ENCODE data around the gene RBPJL.
A peak's percentile ranks its signal among the peaks of the same experiment; 100 is the strongest.

The RBPJL gene

DNA sequence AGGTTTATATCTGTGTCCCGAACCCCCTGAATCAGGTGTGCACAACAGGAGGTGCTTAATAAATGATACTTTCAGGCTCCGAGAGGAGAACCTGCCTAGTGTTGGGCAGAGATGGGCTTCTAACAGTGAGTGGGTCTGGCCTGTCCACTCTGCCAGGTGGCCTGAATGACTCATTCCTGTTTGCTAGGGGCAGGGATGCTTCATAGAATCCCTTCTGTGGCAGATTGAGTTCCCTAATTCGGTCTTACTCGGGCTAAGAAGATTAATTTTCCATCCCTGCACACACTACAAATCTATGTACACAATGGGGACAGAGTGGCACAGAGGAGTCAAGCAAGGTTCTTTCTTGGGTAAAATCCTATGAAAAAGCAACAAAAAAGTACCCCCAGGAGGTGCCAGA is 21.8 kb downstream of the RBPJL start:
- Histone ChIP-seq H3K27me3 (ENCODE audit: control insufficient read depth in 5 of 5, insufficient read depth in 4 of 5, low read length in 5 of 5) (no peaks in the 10 kb centered on the region), H3K27ac (ENCODE audit: low read depth, low read length) (no peak overlapping the region), H3K9ac (ENCODE audit: low read length in 5 of 5) (peak overlapping the region in 1 of 5 donors; percentile 19), H3K4me1 (ENCODE audit: control insufficient read depth in 5 of 5, insufficient read depth in 5 of 5, low read length in 5 of 5) (no peaks in the 10 kb centered on the region), H3K4me3 (ENCODE audit: low read depth in 1 of 5, low read length in 5 of 5) (no peak overlapping the region), H3K36me3 (ENCODE audit: control insufficient read depth in 5 of 5, insufficient read depth in 5 of 5, low read length in 5 of 5) (peaks cover 9 to 75% (median 60%) of the 10 kb centered on the region in 5 donors), H3K9me3 (ENCODE audit: control insufficient read depth in 5 of 5, low read length in 5 of 5) (no peaks in the 10 kb centered on the region)

DNA sequence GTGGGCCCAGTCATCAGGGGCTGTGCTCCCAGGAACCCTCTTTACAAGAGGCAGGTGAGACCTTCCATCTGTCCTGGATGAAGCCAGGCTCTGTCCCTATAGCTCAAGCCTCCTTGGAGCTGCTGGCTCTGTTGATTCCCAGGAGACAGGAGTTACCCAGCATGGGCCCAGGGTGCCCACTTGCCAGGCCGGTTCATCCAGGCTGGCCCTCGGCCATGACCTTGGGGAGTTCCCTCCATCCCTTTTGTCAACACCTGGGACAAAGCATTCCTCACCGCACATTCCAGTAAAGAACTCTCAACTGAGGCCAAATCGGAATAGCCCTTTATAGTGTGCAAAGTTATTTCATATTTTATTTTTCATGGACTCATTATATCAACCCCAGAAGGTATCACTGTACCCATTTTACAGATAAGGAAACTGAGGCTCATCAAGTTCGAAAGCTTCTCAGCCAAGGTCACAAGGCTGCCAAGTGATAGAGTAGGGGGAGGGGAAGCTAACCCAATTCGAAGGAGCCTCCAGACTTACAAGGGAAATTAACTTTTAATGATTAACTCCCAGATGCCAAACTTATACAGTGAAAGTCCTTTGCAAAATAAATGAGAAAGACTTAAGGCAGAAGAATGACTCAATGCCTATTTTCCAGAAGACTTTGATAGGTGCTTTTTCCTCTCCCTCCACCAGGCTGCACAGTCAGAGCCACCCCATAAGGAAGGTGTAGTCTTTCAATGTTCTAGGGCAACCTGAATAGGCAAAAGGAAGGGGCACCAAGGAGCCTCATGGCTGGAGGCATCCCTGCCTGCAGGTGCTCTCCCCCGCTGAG is 23.1 kb downstream of the RBPJL start:
- no peaks in the 10 kb centered on the region for H3K27me3 ChIP-seq (ENCODE audit: control insufficient read depth in 5 of 5, insufficient read depth in 4 of 5, low read length in 5 of 5)
- H3K36me3 ChIP-seq (ENCODE audit: control insufficient read depth in 5 of 5, insufficient read depth in 5 of 5, low read length in 5 of 5): peaks cover 9 to 72% (median 58%) of the 10 kb centered on the region in 5 donors
- no peaks in the 10 kb centered on the region for H3K9me3 ChIP-seq (ENCODE audit: control insufficient read depth in 5 of 5, low read length in 5 of 5)
- no peaks in the 10 kb centered on the region for H3K4me1 ChIP-seq (ENCODE audit: control insufficient read depth in 5 of 5, insufficient read depth in 5 of 5, low read length in 5 of 5)
- no peak overlapping the region for H3K4me3 ChIP-seq (ENCODE audit: low read depth in 1 of 5, low read length in 5 of 5)
- no peak overlapping the region for H3K9ac ChIP-seq (ENCODE audit: low read length in 5 of 5)
- no peak overlapping the region for H3K27ac ChIP-seq (ENCODE audit: low read depth, low read length)

DNA sequence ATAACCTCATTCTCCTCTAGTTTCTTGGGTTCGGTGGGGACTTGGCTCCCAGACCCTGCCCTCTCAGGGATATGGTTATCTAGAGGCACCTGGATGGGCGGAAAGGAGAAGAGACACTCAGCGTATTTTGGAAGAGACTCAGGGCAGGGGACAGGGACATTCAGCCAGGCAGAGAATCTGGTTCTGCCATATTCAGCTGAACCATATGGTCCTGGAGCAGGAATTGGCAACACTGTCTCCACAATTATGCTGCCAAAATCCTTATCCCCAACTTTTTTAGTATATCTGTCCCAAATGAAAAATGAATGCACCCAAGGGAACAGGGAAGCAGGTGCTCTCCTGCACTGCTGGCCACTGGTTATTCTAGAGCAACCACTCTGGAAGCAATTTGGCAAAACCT is 23.8 kb downstream of the RBPJL start:
- Histone ChIP-seq H3K36me3 (ENCODE audit: control insufficient read depth in 5 of 5, insufficient read depth in 5 of 5, low read length in 5 of 5) (peaks cover 9 to 71% (median 58%) of the 10 kb centered on the region in 5 donors), H3K9me3 (ENCODE audit: control insufficient read depth in 5 of 5, low read length in 5 of 5) (no peaks in the 10 kb centered on the region), H3K9ac (ENCODE audit: low read length in 5 of 5) (no peak overlapping the region), H3K27ac (ENCODE audit: low read depth, low read length) (no peak overlapping the region), H3K27me3 (ENCODE audit: control insufficient read depth in 5 of 5, insufficient read depth in 4 of 5, low read length in 5 of 5) (no peaks in the 10 kb centered on the region), H3K4me1 (ENCODE audit: control insufficient read depth in 5 of 5, insufficient read depth in 5 of 5, low read length in 5 of 5) (no peaks in the 10 kb centered on the region), H3K4me3 (ENCODE audit: low read depth in 1 of 5, low read length in 5 of 5) (no peak overlapping the region)

DNA sequence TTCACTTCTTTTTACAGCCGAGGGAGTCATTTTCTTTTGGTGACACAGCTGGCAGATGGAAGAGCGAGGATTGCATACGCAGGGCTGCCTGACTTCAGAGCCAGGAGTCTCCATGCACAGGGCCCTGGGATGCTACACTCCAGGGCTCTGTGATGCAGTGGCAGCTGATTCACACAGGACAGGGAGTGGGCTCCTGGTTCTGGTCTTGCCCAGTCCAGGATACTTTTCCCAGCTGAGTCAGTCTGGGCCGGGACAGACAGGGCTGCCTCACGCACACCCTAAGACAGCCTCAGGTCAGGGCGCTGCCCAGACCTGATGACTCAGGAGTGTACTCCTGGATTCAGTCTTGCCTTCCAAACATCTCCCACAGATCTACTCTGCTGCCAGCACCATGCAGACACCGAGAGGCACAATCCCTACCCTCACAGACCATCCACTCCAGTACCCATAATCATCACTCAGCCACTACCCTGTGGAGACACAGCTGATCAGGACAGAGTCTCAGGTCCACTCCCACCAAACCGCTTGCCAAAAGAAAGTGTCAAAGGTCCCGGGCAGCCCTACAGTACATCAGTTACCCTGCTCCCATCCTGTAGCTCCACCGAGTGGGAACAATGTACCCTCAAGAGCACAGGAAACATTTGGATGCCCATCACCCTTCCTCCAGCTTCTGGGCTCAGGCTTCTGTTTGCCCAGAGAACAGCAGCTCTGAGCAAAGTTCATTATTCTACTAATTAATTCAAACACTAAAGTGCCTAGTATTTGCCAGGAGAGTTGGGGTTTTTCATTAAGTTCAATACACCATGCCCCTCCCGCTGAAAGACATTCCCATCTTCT is 30.1 kb downstream of the RBPJL start:
- peak overlapping the region in 2 of 5 donors; percentile 0 to 63 for H3K9ac ChIP-seq (ENCODE audit: low read length in 5 of 5)
- H3K27ac ChIP-seq (ENCODE audit: low read depth, low read length): peak overlapping the region; percentile 69
- H3K27me3 ChIP-seq (ENCODE audit: control insufficient read depth in 5 of 5, insufficient read depth in 4 of 5, low read length in 5 of 5): no peaks in the 10 kb centered on the region
- H3K9me3 ChIP-seq (ENCODE audit: control insufficient read depth in 5 of 5, low read length in 5 of 5): no peaks in the 10 kb centered on the region
- H3K36me3 ChIP-seq (ENCODE audit: control insufficient read depth in 5 of 5, insufficient read depth in 5 of 5, low read length in 5 of 5): peaks cover under 1 to 32% (median 14%) of the 10 kb centered on the region in 5 donors
- peaks cover 4 to 48% (median 35%) of the 10 kb centered on the region in 5 donors for H3K4me1 ChIP-seq (ENCODE audit: control insufficient read depth in 5 of 5, insufficient read depth in 5 of 5, low read length in 5 of 5)
- no peak overlapping the region for H3K4me3 ChIP-seq (ENCODE audit: low read depth in 1 of 5, low read length in 5 of 5)

DNA sequence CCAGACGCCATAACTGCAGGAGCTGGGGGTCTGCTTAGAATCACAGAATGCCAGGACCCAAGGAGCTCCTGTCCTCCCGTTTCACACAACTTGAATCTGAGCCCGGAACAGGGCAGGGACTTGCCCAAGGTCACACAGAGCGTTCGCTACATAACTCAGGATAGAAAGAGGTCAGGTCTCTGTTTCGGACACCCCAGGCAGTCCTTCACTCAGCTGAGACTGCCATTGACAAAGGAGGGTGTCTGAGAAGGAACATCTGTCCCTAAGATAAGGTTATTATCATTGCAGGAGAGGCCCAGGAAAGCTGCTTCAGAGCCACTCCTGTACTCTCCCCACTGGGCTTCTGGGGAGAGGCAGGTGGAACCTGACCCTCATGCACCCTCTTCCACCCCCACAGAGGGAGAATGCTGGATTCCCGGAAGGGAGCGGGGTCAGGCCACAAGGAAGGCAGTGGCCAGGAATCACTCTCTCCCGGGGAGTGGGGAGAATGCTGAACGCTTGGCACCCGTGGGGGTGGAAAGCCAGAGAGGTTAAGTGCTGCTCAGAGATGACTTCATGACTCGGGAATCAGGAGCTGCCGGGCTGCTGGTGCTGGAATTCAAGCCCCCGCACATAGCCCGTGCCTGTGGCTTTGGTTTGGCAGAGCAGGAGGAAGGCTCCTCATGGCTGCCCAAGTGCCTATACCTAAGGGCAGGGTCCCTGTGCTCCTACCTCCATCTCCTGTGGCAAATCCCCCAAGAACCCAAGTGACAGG is 30.9 kb downstream of the RBPJL start:
- H3K4me3 ChIP-seq (ENCODE audit: low read depth in 1 of 5, low read length in 5 of 5): peak overlapping the region in 1 of 5 donors; percentile 43
- H3K27ac ChIP-seq (ENCODE audit: low read depth, low read length): peak overlapping the region; percentile 69
- no peaks in the 10 kb centered on the region for H3K27me3 ChIP-seq (ENCODE audit: control insufficient read depth in 5 of 5, insufficient read depth in 4 of 5, low read length in 5 of 5)
- H3K36me3 ChIP-seq (ENCODE audit: control insufficient read depth in 5 of 5, insufficient read depth in 5 of 5, low read length in 5 of 5): peaks cover 0 to 28% (median 12%) of the 10 kb centered on the region in 5 donors
- no peaks in the 10 kb centered on the region for H3K9me3 ChIP-seq (ENCODE audit: control insufficient read depth in 5 of 5, low read length in 5 of 5)
- peak overlapping the region in 3 of 5 donors; percentile 0 to 68 (median 41) for H3K9ac ChIP-seq (ENCODE audit: low read length in 5 of 5)
- H3K4me1 ChIP-seq (ENCODE audit: control insufficient read depth in 5 of 5, insufficient read depth in 5 of 5, low read length in 5 of 5): peaks cover 8 to 56% (median 43%) of the 10 kb centered on the region in 5 donors

DNA sequence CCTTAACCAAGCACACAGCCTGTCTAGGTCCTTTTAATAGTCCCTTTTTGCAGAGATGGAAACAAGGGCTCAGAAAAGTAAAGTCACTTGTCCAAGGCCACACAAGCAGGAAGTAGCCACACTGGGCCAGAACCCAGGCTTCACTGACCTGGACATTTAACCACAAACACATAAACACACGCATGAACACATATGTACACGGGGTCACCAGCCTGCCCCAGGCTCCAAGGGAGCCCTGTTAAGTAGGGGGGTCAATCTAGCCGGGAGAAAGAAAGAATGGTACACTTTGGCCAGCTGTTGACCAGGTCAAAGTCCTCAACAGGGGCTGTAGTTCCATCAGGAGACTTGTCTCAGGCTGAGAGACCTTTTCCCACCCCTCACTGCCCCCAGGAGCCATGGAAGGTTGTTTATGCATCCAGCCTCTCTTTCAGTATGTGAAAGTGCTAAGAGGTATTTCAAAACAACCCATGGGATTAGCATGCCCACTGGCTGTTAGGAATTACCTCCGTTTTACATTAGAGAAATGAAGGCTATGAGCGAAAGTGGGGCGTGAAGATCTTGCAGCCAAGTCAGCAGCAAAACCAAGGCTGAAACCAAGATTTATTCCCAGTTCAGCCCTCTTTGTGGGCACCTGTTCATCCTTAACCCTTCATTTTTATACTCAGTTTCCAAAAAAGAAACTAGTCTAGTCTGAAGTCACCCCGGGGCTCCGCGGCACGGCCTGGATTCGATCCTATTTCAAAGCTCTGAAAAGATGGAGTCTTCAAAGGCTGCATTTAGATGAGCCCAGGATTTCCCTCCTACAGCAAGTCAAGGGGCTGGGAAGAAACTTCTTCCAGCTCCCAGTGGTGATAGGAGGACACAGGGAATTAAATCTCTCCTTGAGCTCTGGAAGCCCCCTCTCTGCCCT is 31.7 kb downstream of the RBPJL start:
- Histone ChIP-seq H3K27me3 (ENCODE audit: control insufficient read depth in 5 of 5, insufficient read depth in 4 of 5, low read length in 5 of 5) (no peaks in the 10 kb centered on the region), H3K4me3 (ENCODE audit: low read depth in 1 of 5, low read length in 5 of 5) (peak overlapping the region in 1 of 5 donors; percentile 43), H3K9ac (ENCODE audit: low read length in 5 of 5) (peak overlapping the region in 2 of 5 donors; percentile 41 to 68), H3K4me1 (ENCODE audit: control insufficient read depth in 5 of 5, insufficient read depth in 5 of 5, low read length in 5 of 5) (peaks cover 13 to 64% (median 51%) of the 10 kb centered on the region in 5 donors), H3K27ac (ENCODE audit: low read depth, low read length) (peak overlapping the region; percentile 69), H3K9me3 (ENCODE audit: control insufficient read depth in 5 of 5, low read length in 5 of 5) (no peaks in the 10 kb centered on the region), H3K36me3 (ENCODE audit: control insufficient read depth in 5 of 5, insufficient read depth in 5 of 5, low read length in 5 of 5) (peaks cover 0 to 23% (median 6%) of the 10 kb centered on the region in 5 donors)

DNA sequence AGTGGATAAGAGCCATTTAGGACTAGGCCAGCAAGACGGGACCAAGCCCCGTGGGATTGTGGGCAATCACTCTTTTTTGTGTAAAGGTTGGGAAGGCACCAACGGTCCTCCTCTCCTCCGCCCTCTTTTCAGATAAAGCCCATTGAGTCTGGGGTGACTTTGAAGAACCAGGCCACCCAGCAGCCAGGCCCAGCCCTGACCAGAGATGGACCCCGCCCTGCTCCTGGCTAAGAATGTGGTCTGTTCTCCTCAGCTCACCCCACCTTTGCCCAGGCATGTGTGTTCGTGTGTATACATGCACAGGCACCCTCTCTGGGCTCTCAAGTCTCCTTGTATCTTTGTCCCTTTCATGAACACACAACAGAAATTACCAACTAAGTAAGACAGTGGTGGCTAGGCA is 32.4 kb downstream of the RBPJL start:
- H3K9ac ChIP-seq (ENCODE audit: low read length in 5 of 5): no peak overlapping the region
- H3K9me3 ChIP-seq (ENCODE audit: control insufficient read depth in 5 of 5, low read length in 5 of 5): no peaks in the 10 kb centered on the region
- no peaks in the 10 kb centered on the region for H3K27me3 ChIP-seq (ENCODE audit: control insufficient read depth in 5 of 5, insufficient read depth in 4 of 5, low read length in 5 of 5)
- peak overlapping the region; percentile 69 for H3K27ac ChIP-seq (ENCODE audit: low read depth, low read length)
- H3K4me1 ChIP-seq (ENCODE audit: control insufficient read depth in 5 of 5, insufficient read depth in 5 of 5, low read length in 5 of 5): peaks cover 13 to 71% (median 59%) of the 10 kb centered on the region in 5 donors
- H3K36me3 ChIP-seq (ENCODE audit: control insufficient read depth in 5 of 5, insufficient read depth in 5 of 5, low read length in 5 of 5): peaks cover 0 to 23% (median 6%) of the 10 kb centered on the region in 5 donors
- H3K4me3 ChIP-seq (ENCODE audit: low read depth in 1 of 5, low read length in 5 of 5): no peak overlapping the region

DNA sequence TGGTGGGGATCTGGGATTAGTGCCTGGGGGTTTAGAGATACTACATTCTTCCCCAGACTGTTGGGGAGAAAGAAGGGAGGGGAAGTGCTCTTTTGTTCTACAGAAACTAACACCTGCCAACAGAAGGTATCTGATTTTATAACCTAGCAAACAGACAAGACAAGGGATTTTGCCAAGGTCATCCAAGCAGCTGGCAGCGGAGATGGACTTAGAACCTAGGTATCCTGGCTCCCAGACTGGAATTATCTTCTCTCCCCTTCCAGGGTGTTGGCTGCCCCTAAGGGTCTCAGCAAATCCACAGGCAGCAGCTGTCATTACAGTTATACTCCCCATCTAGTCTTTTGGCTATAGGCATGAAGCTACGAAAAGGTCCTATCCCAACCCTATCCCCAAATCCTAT is 33.2 kb downstream of the RBPJL start:
- Histone ChIP-seq H3K27ac (ENCODE audit: low read depth, low read length) (no peak overlapping the region), H3K4me1 (ENCODE audit: control insufficient read depth in 5 of 5, insufficient read depth in 5 of 5, low read length in 5 of 5) (peaks cover 17 to 78% (median 66%) of the 10 kb centered on the region in 5 donors), H3K27me3 (ENCODE audit: control insufficient read depth in 5 of 5, insufficient read depth in 4 of 5, low read length in 5 of 5) (no peaks in the 10 kb centered on the region), H3K9ac (ENCODE audit: low read length in 5 of 5) (no peak overlapping the region), H3K4me3 (ENCODE audit: low read depth in 1 of 5, low read length in 5 of 5) (no peak overlapping the region), H3K36me3 (ENCODE audit: control insufficient read depth in 5 of 5, insufficient read depth in 5 of 5, low read length in 5 of 5) (peaks cover 0 to 21% (median 5%) of the 10 kb centered on the region in 5 donors), H3K9me3 (ENCODE audit: control insufficient read depth in 5 of 5, low read length in 5 of 5) (no peaks in the 10 kb centered on the region)
